A673 (cell line): ENCODE measurements around the gene PDE8B.

Experiments
- EZH2 ChIP-seq: fragments of 200-600 bp; sonication (generic); IDR thresholded peaks from 2 replicates; pipeline ENCODE4 v1.6.1; 2017; ENCODE audit warnings: borderline replicate concordance, low read depth, mild to moderate bottlenecking, mixed read lengths, antibody characterized with exemption, low read length; ENCODE audit not compliant: poor library complexity, severe bottlenecking
- TF ChIP-seq, protein P1 (sequence below): fragments of 300-800, 200-600 bp; sonication (generic); conservative IDR thresholded peaks from 2 replicates; pipeline ENCODE4 v1.5.1; 2017; ENCODE audit warnings: low read depth, mild to moderate bottlenecking, antibody characterized with exemption, low read length, moderate library complexity, mixed read lengths

DNA sequence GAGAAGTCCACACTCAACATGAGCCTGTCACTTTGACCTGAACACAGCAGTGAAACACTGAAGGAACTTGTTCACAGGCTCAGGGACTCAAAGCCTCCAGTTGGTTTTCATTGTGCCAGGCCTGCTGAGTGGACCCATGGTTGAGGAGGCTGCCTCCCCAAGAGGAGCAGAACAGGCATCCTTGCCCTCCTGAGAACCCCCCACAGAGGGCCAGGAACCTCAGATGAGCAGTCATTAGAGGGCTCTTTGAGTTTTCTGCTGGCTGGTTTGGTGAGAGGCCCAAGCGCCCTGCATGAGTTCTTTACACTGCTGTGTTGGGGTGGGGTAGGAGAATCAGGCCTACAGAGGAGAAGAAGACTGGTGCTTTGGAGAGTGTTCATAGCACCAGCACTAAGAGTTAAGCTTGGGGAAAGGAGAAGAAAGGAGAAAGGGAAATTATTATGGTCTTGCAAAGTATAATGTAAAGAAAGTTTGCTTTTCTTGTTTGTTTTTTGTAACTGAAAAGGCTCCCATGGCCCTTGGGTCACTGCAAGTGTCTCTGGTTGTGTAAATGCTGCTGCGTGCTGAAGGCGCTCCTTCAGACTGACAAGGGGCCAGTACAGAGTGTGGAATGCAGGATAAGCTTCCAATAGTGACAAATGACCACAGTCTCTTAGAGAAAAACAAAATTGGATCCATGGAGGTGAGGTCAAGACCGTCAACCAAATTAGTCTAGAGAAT lies 100.2 kb downstream of the PDE8B start:
- TF ChIP-seq EZH2, result no peak
- TF ChIP-seq, protein P1, sequence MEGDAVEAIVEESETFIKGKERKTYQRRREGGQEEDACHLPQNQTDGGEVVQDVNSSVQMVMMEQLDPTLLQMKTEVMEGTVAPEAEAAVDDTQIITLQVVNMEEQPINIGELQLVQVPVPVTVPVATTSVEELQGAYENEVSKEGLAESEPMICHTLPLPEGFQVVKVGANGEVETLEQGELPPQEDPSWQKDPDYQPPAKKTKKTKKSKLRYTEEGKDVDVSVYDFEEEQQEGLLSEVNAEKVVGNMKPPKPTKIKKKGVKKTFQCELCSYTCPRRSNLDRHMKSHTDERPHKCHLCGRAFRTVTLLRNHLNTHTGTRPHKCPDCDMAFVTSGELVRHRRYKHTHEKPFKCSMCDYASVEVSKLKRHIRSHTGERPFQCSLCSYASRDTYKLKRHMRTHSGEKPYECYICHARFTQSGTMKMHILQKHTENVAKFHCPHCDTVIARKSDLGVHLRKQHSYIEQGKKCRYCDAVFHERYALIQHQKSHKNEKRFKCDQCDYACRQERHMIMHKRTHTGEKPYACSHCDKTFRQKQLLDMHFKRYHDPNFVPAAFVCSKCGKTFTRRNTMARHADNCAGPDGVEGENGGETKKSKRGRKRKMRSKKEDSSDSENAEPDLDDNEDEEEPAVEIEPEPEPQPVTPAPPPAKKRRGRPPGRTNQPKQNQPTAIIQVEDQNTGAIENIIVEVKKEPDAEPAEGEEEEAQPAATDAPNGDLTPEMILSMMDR, result no peak
